Lower leg skin (tissue), 3 donors: ENCODE data around the gene DNAH7.

Source experiments
- POLR2A ChIP-seq, 2 donors: fragments of 450-650 bp; IDR thresholded peaks; one replicate each; pipeline ENCODE4 v1.6.1; 2016 to 2017; ENCODE audit warnings: antibody characterized with exemption in 2 of 2, mild to moderate bottlenecking in 1 of 2, moderate library complexity in 1 of 2
- TF ChIP-seq, protein P1 (sequence below), 3 donors: fragments of 450-650 bp; IDR thresholded peaks; one replicate each; pipeline ENCODE4 v1.5.1; 2016; ENCODE audit warnings: antibody characterized with exemption in 3 of 3, mild to moderate bottlenecking in 3 of 3, moderate library complexity in 2 of 3

DNA sequence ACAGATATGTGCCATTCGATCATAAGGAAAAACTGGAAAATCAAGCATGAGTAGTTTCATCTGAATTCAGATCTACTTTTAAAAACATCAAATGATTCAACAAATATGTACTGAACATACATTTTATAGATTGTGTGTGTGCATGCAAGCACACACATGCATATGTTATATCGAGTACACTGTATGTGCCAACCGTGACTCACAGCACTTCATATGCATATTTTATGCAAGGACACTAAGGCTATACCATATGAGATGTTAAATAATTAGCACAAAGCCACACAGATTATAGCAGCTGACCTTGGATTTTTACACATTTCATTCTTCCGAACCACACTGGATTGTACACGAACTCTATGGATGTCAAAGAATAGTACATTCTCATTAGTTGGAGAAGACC is 161.2 kb downstream of the DNAH7 start:
- TF ChIP-seq, protein P1, sequence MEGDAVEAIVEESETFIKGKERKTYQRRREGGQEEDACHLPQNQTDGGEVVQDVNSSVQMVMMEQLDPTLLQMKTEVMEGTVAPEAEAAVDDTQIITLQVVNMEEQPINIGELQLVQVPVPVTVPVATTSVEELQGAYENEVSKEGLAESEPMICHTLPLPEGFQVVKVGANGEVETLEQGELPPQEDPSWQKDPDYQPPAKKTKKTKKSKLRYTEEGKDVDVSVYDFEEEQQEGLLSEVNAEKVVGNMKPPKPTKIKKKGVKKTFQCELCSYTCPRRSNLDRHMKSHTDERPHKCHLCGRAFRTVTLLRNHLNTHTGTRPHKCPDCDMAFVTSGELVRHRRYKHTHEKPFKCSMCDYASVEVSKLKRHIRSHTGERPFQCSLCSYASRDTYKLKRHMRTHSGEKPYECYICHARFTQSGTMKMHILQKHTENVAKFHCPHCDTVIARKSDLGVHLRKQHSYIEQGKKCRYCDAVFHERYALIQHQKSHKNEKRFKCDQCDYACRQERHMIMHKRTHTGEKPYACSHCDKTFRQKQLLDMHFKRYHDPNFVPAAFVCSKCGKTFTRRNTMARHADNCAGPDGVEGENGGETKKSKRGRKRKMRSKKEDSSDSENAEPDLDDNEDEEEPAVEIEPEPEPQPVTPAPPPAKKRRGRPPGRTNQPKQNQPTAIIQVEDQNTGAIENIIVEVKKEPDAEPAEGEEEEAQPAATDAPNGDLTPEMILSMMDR (IDR thresholded peaks at IDR 0.05): no peak
- TF ChIP-seq POLR2A (IDR thresholded peaks at IDR 0.05): no peak
